Suprapubic skin (tissue), 3 donors: ENCODE results near the gene PIGR.

ENCODE experiments used
- CTCF ChIP-seq, 2 donors: fragments of 200-600 bp in 1 of 2; fragments of 450-650 bp in 1 of 2; sonication (generic) in 1 of 2; IDR thresholded peaks; one replicate each; pipeline ENCODE4 v1.5.1; 2016 to 2019; ENCODE audit warnings: antibody characterized with exemption in 2 of 2, mild to moderate bottlenecking in 1 of 2, moderate library complexity in 1 of 2
- POLR2AphosphoS5 ChIP-seq, 3 donors: sonication (generic); formaldehyde crosslinking; IDR thresholded peaks; one replicate each; pipeline ENCODE4 v1.6.1; 2017; ENCODE audit warnings: antibody characterized with exemption in 3 of 3

DNA sequence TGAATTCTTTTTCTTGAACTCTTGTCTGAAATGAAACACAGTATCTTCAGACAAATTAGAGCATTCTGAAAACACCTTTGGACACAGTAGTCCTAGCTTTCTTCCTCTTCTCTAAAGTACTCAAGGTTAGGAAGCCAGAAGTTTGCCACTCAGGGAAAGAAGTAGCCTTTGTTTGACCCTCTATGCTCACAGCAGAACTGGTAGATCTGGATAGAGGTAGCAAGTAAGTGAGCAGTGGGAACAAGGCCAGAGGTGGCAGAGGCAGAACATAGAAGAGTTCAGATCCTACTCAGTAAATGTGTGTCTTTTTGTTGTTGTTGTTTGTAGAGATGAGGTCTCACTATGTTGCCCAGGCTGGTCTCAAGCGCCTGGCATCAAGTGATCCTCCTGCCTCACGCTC, 7.4 kb upstream of the PIGR start:
- TF ChIP-seq POLR2AphosphoS5 (IDR thresholded peaks at IDR 0.05) (no peak), CTCF (IDR thresholded peaks at IDR 0.05) (no peak)
